HG02571 (cell line): ENCODE data around the gene PCID2.

Experiments
- ATAC-seq: cut with Tn5 transposase; IDR thresholded peaks from one replicate; pipeline ENCODE4 v1.9.1; 2021; ENCODE audit warnings: mild to moderate bottlenecking, moderate library complexity; ENCODE audit not compliant: unreplicated experiment

Gene PCID2

GRCh38 chr13:113220141-113220598 is 11.7 kb upstream of the PCID2 start:
- ATAC-seq: no peak

DNA sequence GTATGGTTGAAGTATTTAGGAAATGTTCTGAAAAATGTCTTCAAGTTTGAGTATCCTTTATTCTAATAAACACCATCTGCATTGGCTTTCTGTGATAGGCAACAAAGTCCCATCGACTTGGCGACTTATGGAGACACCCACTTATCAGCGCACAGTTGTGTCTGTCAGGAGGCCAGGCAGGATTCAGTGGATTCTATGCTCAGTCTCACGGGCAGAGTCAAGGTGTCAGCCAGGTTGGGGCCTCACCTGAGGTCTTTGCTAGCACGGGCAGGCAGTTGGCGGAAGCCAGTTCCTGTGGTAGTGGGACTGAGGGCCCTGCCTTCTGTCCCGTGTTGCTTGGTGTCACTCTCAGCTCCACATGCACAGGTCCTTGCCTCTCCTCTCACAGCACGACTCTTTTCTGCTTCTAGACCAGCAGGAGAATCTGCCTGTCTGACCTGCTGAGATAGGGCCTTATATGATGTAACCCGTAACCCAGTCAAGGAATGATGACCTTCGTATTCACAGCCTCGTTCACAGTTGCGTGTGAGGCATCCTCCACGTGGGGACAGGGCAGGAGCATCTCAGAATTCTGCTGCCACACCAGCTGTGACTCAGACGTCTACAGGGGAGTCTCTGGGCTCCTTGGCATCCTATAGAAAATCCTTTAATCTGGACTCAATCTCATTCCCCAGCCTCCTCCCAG is 10.9 kb upstream of the PCID2 start:
- ATAC-seq: no peak

GRCh38 chr13:113218586-113218985 is 10.1 kb upstream of the PCID2 start:
- ATAC-seq: no peak

DNA sequence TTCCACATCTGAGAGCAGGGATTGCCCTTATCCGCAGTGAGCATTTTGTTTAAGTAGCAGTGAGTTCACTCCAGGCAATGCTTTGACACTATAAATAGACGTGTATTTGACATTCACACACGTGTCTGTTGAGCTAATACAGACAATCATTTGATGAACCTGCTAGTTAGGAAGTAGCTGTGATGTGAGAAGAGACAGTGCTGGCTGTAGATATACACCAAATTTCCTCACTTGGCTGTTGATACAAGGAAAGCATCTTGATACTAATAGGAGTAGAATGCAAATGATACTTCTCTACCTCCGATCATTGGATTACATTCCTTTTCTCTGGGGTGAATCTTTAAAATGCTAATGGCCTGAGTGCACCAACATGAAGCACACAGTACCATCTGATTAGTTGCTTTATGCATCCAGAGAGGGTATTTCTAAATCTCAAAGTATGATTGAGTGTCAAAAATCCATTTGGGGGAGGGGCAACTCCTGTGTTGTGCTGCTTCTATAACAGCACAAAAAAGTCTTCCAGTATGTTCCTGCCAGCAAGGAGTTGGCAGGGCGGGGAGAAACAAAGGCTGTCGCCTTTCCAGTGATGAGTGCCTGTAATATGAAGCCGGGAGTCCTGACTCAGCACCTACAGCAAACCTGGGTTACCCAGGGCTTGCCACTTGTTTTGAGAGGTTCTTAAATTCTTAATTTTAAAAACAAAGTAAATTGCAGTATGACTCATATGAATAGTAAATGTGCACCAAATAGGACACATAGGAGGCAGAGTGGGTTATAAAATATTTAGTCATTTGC is 8.0 kb upstream of the PCID2 start:
- no peak for ATAC-seq

GRCh38 chr13:113211774-113212173 is 3.3 kb upstream of the PCID2 start:
- no peak for ATAC-seq

- ATAC-seq: no peak
These were observed 2.4 kb upstream of the PCID2 start for GRCh38 chr13:113210833-113211232.

- peak; percentile 37 for ATAC-seq
These were observed 1.4 kb upstream of the PCID2 start for GRCh38 chr13:113209759-113210421.

- peak; percentile 45 for ATAC-seq
These were observed 878 bp upstream of the PCID2 start, which contains the start of gene CUL4A for GRCh38 chr13:113209336-113209758. Gene CUL4A, plus strand, starts transcription at chr13:113209613. Its CDS starts 15 bp downstream, at chr13:113209628.

GRCh38 chr13:113207890-113208420 is 514 bp downstream of the PCID2 start:
- no peak for ATAC-seq

DNA sequence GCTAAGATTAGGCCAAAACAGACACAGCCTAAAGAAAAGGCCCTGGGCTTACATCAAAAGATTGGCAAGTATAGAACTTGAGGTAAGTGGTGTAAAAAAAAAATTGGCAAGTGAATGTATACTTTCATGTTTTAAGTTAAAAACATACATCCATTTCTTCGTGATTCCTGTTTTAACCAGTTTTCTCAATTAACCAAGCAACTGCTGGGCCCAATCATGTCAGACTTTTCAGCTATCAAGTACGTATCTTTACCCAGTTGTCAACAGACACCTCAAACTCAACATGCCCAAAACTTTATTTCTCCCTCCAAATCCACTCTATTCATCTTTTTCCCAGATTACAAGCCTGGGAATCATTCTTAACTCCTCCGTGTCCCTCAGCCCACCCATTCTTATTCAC is 1.0 kb downstream of the PCID2 start:
- ATAC-seq: no peak

DNA sequence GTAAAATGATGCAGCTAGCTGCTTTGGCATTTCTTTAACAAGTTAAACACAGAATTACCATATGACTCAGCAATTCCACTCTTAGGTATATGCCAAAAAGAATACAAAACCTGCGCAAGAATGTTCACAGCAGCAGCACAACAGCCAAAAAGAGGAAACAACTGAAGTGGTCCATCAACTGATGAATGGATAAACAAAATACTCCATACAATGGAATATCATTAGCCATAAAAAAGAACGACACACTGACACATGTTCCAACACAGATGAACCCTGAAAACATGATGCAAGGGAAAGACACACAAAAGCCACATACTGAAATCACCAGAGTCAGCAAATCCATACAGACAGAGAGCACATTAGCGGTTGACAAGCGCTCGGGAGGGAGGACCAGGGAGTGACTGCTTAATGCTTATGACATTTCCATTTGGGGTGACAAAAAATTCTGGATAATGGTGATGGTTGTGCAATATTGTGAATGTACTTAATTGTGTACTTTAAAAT is 3.0 kb downstream of the PCID2 start:
- ATAC-seq: no peak

- ATAC-seq: no peak
These were observed 4.1 kb downstream of the PCID2 start for GRCh38 chr13:113204378-113204734.

DNA sequence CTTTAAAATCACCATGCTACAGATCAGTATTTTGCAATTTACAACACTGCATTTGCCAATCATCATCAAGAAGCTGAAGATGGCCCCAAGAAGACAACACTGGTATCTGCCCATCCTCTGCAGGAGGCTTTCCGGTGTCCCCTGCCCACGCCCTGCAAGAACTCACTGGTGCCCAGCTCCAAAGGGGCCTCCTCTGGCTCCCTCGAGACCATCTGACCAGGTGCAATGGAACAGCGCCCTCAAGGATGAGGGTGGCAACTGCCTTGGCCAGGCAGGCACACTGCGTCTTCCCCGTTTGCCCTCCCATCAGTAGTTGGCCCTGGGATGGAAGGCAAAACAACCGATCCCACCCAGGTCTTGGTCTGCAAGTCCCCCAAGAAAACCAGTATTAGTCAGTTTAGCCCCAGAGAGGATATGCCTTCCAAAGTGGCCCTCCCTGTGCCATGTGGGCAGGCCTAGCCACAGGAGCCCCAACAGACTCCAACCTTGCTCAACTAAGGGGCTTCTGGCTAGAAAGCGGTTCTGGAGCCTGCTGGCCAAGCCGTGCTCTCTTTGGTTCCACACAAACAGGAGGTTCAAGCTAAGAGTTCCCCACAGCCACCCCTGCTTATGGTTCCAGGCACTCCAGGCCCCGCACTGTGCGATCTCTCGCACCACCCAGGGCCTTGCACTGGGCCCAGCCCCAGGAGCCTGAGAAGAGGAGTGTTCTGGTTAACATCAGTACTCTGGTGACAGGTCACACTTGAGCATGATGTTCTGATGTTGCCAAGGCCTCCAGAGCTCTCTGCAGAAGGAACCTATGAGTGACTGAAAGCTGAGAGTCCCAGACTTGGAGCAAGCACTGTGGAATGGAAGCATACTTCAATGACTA is 4.7 kb downstream of the PCID2 start:
- ATAC-seq: no peak

DNA sequence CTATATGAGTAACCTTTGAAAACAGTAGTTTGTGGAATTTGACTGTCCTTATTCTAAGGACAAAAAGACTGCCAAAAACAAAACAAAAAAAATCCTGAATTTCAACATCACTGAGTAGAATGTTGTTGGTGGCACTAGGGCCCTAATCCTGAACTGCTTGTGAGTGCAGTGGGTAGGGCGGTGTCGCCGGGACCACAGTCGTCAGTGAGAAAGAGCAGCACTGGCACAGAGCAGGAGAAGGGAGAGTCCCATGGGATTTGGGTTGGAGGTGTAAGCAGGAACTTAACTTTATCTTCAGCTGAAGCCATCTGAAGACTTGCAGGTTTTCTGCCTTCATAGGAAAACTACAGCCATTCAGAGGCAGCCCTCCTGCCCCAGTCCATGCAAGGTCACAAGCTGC is 5.6 kb downstream of the PCID2 start:
- no peak for ATAC-seq

DNA sequence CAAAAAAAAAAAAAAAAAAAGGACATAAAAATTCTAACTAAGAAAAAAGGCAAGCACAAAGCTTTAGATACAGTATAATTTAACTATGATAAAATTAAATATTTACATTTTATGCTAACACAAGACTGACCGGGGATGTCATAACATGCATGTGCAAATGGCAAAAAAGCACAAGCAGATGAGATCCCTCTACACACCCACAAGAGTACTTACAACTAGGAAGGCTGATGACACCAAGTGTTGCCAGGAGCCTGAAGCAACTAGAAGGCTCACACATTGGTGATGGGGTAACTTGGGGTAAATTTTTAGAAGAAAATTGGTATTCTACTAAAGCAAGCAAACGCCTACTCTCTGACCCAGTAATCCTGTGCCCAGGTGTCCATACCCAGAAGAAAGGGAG is 6.7 kb downstream of the PCID2 start:
- ATAC-seq: no peak

DNA sequence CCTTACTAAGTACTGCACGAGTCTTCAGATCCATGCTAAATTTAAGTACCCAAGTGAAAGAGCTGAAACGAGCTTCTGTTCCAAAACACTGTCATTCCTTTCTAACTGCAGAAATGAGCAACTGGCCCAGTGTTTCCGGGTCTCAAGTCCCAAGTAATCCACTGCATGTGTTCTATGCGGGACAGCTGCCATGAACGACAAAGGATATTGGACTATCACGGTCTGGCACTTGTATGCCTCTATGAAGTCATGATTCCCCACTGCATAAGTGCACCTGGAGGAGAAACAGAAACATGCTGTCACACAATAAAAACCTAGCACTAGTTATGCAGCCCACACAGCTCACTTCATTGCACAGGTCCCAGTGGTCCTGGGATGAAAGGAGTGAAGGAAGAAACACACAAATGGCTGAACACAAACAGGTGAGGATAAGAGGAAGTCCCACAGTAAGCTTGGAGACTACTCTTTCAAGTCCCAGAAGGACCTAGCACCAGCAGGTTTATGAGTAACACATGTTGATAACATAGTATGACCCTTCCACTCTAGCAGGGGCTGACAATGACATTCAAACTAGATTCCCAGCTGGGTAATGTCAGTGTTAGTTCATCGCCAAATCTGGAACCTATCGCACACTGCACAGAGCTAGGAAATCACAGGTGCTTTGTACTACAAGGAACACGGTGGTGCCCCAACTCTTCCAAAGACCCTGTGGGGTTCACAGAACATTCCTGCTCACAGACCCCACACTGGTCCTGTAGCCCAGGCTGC is 11.3 kb downstream of the PCID2 start:
- ATAC-seq: no peak

- no peak for ATAC-seq
These were observed 13.1 kb downstream of the PCID2 start for GRCh38 chr13:113195360-113195759.

DNA sequence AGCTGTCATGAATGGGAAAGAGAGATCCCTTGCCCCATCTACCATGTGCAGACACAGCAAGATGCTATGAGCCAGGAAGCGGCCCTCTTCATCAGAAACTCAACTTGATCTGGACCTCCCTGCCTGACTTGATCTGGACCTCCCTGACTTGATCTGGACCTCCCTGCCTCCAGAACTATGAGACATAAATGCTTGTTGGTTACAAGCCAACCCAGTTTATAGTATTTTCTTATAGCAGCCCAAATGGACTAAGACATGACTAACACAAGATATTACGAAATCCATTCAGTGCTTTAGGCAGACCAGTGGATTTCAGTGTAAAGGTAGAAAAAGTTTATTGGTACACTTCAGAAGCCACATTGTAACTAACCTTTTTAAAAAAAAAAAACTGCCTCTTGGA is 15.6 kb downstream of the PCID2 start:
- ATAC-seq: no peak

DNA sequence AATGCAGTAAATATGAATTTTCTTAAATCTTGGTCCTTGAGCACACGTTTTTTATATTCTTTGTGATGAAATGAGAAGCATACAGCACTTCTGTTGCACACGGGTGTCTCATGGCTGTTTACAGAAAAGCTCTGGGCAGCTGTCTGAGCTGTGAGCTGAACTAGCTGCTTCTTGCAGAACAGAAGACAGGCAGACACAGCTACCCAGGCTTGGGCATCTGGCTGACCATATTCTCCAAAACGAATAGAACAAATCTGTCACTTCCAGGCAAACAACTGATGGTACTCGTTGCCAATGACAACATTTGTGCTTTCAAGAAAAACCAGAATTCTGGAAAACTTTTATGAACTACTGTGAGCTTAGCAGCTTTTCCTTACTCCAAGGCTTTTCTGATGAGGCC is 16.2 kb downstream of the PCID2 start:
- ATAC-seq: no peak

DNA sequence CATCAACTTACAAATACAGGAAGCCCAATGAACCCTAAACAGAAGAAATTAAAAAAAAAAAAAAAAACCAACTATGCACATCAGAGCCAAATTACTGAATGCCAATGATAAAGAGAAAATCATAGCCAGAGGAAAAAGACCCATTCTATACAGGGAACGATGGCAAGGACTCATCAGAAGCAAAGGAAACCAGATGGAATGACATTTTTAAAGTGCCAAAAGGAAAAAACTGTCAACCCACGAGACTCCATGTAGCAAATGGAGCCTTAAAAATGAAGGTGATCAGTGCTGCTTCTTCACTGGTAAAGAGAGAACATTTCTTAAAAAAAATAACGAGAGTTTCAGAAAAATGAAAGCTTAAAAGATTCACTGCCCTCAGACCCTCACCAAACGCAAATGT is 18.3 kb downstream of the PCID2 start:
- no peak for ATAC-seq
